WTC11 (cell line): ENCODE results near the gene SLC25A26. TPM values are rescaled to one million over a fixed set of nuclear protein-coding genes. Genes with fewer than 3 reads are reported as not detected.

Experiments
- ATAC-seq: fragments of 200-7000 bp; cut with Tn5 transposase; 2 replicates; pipeline ENCODE4 v1.10.0; 2021; ENCODE audit warnings: mild to moderate bottlenecking, moderate library complexity
- CTCF ChIA-PET: fragments of 300-600 bp; sonication (Branson Sonifier 250); formaldehyde crosslinking; loops from one replicate; lab custom pipeline; 2021; ENCODE audit warnings: antibody characterized with exemption; lab: Charles Lee
- POLR2A ChIA-PET: fragments of 350-600 bp; sonication (Branson Sonifier 250); formaldehyde crosslinking; loops from one replicate; lab custom pipeline; 2021; ENCODE audit warnings: antibody characterized with exemption; lab: Charles Lee
- DNase-seq: peaks from one replicate; pipeline ENCODE4 v3.0.0; 2021; ENCODE audit warnings: low spot score
- H3K27ac Mint-ChIP-seq: 2 replicates; pipeline ENCODE4 v1.8.0; 2021; ENCODE audit warnings: mixed read lengths
- H3K27me3 Mint-ChIP-seq: 2 replicates; pipeline ENCODE4 v1.8.0; 2021; ENCODE audit warnings: low read depth, mild to moderate bottlenecking, moderate library complexity, mixed read lengths
- H3K36me3 Mint-ChIP-seq: 2 replicates; pipeline ENCODE4 v1.8.0; 2021; ENCODE audit warnings: mixed read lengths
- H3K4me1 Mint-ChIP-seq: 2 replicates; pipeline ENCODE4 v1.8.0; 2022; ENCODE audit warnings: mixed read lengths
- H3K4me3 Mint-ChIP-seq: 2 replicates; pipeline ENCODE4 v1.8.0; 2021; ENCODE audit warnings: mild to moderate bottlenecking, moderate library complexity, mixed read lengths
- H3K9me3 Mint-ChIP-seq: 2 replicates; pipeline ENCODE4 v1.8.0; 2021; ENCODE audit warnings: mixed read lengths
- CBFB ChIP-seq: sonication (generic); formaldehyde crosslinking; IDR thresholded peaks from 2 replicates; pipeline ENCODE4 v1.8.1; 2022; ENCODE audit warnings: mild to moderate bottlenecking, low read depth, missing genetic modification reagents
- ELF4 ChIP-seq: sonication (generic); formaldehyde crosslinking; IDR thresholded peaks from 2 replicates; pipeline ENCODE4 v1.8.1; 2022; ENCODE audit warnings: low read depth, mild to moderate bottlenecking, moderate library complexity, missing genetic modification reagents
- ESRRA ChIP-seq: sonication (generic); formaldehyde crosslinking; IDR thresholded peaks from 2 replicates; pipeline ENCODE4 v1.8.1; 2022; ENCODE audit warnings: mild to moderate bottlenecking, missing genetic modification reagents, borderline replicate concordance
- ETV6 ChIP-seq: sonication (generic); formaldehyde crosslinking; IDR thresholded peaks from 2 replicates; pipeline ENCODE4 v1.8.1; 2022; ENCODE audit warnings: mild to moderate bottlenecking, missing genetic modification reagents
- GABPB1 ChIP-seq: sonication (generic); formaldehyde crosslinking; IDR thresholded peaks from 2 replicates; pipeline ENCODE4 v1.8.1; 2023; ENCODE audit warnings: mild to moderate bottlenecking, missing genetic modification reagents
- GTF2I ChIP-seq: fragments of 250-450 bp; sonication (Bioruptor Pico); conservative IDR thresholded peaks from 2 replicates; pipeline ENCODE4 v1.4.0; 2021; ENCODE audit warnings: mild to moderate bottlenecking
- JAZF1 ChIP-seq: fragments of 250-450 bp; sonication (Bioruptor Pico); IDR thresholded peaks from 2 replicates; pipeline ENCODE4 v1.9.0; 2021; ENCODE audit warnings: moderate library complexity, mild to moderate bottlenecking, inconsistent platforms
- MYBL2 ChIP-seq: sonication (generic); formaldehyde crosslinking; IDR thresholded peaks from 2 replicates; pipeline ENCODE4 v1.8.1; 2023; ENCODE audit warnings: mild to moderate bottlenecking, moderate library complexity, missing genetic modification reagents
- PRDM15 ChIP-seq: sonication (generic); formaldehyde crosslinking; IDR thresholded peaks from 2 replicates; pipeline ENCODE4 v1.8.0; 2022; ENCODE audit warnings: missing genetic modification reagents
- PREB ChIP-seq: sonication (generic); formaldehyde crosslinking; IDR thresholded peaks from 2 replicates; pipeline ENCODE4 v1.8.1; 2022; ENCODE audit warnings: mild to moderate bottlenecking, missing genetic modification reagents, moderate library complexity, borderline replicate concordance
- PRRX2 ChIP-seq: fragments of 250-450 bp; sonication (Bioruptor Pico); IDR thresholded peaks from 2 replicates; pipeline ENCODE4 v1.8.0; 2021; ENCODE audit warnings: mild to moderate bottlenecking
- SMAD4 ChIP-seq: sonication (generic); formaldehyde crosslinking; IDR thresholded peaks from 2 replicates; pipeline ENCODE4 v1.8.0; 2022; ENCODE audit warnings: mild to moderate bottlenecking, missing genetic modification reagents
- SOX15 ChIP-seq: fragments of 250-450 bp; sonication (Bioruptor Pico); IDR thresholded peaks from 2 replicates; pipeline ENCODE4 v1.9.0; 2021; ENCODE audit warnings: mild to moderate bottlenecking
- STAT6 ChIP-seq: sonication (generic); formaldehyde crosslinking; conservative IDR thresholded peaks from 2 replicates; pipeline ENCODE4 v1.8.1; 2023; ENCODE audit warnings: mild to moderate bottlenecking, low read depth, missing genetic modification reagents, moderate library complexity
- USF1 ChIP-seq: sonication (generic); formaldehyde crosslinking; IDR thresholded peaks from 2 replicates; pipeline ENCODE4 v1.8.0; 2022; ENCODE audit warnings: mild to moderate bottlenecking, missing genetic modification reagents
- ZNF121 ChIP-seq: sonication (generic); formaldehyde crosslinking; IDR thresholded peaks from 2 replicates; pipeline ENCODE4 v1.8.0; 2023; ENCODE audit warnings: missing genetic modification reagents
- ZNF138 ChIP-seq: sonication (generic); formaldehyde crosslinking; conservative IDR thresholded peaks from 2 replicates; pipeline ENCODE4 v1.8.1; 2022; ENCODE audit warnings: mild to moderate bottlenecking, moderate library complexity, missing genetic modification reagents
- ZNF281 ChIP-seq: sonication (generic); formaldehyde crosslinking; IDR thresholded peaks from 2 replicates; pipeline ENCODE4 v1.8.0; 2023; ENCODE audit warnings: mild to moderate bottlenecking, missing genetic modification reagents
- total RNA-seq: library from RNA; stranded (reverse); gene quantifications from 3 replicates; pipeline ENCODE4 v1.2.3, GENCODE V29; 2021
- TF ChIP-seq, protein P1 (sequence below): fragments of 250-450 bp; sonication (Bioruptor Pico); IDR thresholded peaks from 2 replicates; pipeline ENCODE4 v1.9.0; 2021; ENCODE audit warnings: mild to moderate bottlenecking

Gene SLC25A26
- total RNA-seq, 1 experiment from 2014 or later = 29.1 TPM

GRCh38 chr3:66367979-66368378 is 147.2 kb downstream of the SLC25A26 start (continued):
- no peak for TF ChIP-seq STAT6
- TF ChIP-seq MYBL2 (CRISPR knock-in tag) = no peak
- TF ChIP-seq GABPB1 = no peak

GRCh38 chr3:66370179-66370578 is 149.4 kb downstream of the SLC25A26 start:
- no peak overlapping the region for H3K27ac Mint-ChIP-seq
- no peak for ATAC-seq
- CTCF ChIA-PET = interaction anchor here (1.3 kb wide), 1 partner anchor 452 kb away, joined by 4 read pairs; no protein-coding TSS in a partner anchor

More at GRCh38 chr3:66370179-66370578, 149.4 kb downstream of the SLC25A26 start:
- no peak for DNase-seq
- Mint-ChIP-seq H3K9me3 (no peaks in the 10 kb centered on the region), H3K4me3 (no peak overlapping the region)
- POLR2A ChIA-PET = no interaction called here
- no peak for TF ChIP-seq GTF2I (CRISPR knock-in tag)
- TF ChIP-seq ZNF121 (CRISPR knock-in tag) = no peak
- no peak for TF ChIP-seq SMAD4 (CRISPR knock-in tag)
- no peak for TF ChIP-seq ETV6
- TF ChIP-seq PRDM15 = no peak
- TF ChIP-seq JAZF1 (CRISPR knock-in tag) = no peak
- TF ChIP-seq, protein P1, sequence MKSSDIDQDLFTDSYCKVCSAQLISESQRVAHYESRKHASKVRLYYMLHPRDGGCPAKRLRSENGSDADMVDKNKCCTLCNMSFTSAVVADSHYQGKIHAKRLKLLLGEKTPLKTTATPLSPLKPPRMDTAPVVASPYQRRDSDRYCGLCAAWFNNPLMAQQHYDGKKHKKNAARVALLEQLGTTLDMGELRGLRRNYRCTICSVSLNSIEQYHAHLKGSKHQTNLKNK (CRISPR knock-in tag) = no peak
- TF ChIP-seq ESRRA = no peak
- TF ChIP-seq SOX15 (CRISPR knock-in tag) = no peak
- TF ChIP-seq ELF4 (CRISPR knock-in tag) = no peak
- TF ChIP-seq PRRX2 (CRISPR knock-in tag) = no peak
- TF ChIP-seq PREB (CRISPR knock-in tag) = no peak
- no peak for TF ChIP-seq CBFB (CRISPR knock-in tag)
- no peak for TF ChIP-seq ZNF281 (CRISPR knock-in tag)
- TF ChIP-seq USF1 (CRISPR knock-in tag) = no peak
- no peak for TF ChIP-seq ZNF138 (CRISPR knock-in tag)
- TF ChIP-seq, all 79 proteins: peak for 0
- peaks cover 19% of the 10 kb centered on the region for H3K4me1 Mint-ChIP-seq
- H3K27me3 Mint-ChIP-seq = no peaks in the 10 kb centered on the region
- no peaks in the 10 kb centered on the region for H3K36me3 Mint-ChIP-seq
